ENCODE results near the gene KIF5B.
"Not testable (repeated sequence)": the region's sequence is repeated elsewhere in the genome, so short reads cannot be mapped to it uniquely, and the experiment has no call there.

Gene KIF5B

DNA sequence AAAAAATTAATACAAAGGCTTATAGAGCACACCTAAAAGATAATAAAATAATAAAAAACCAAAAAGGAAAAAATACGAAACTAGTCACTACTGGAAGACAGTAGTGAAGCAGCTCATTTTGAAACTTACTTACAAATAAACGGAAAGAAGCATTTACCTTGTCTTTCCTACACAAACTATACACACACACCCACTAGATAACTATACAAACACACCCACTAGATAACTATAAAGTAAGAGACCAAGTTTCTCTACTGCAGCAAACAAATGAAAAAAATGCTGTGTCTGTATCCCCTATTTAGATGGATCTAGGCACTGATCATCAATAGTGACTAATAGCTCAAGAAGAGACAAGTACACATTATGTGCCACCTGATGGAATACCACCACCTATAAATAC lies 49.2 kb downstream of the KIF5B start:
- DNase-seq (ENCODE audit: low read depth), result no peak

- DNase-seq (ENCODE audit: low read depth), result peak; percentile 21
These were observed 51.2 kb downstream of the KIF5B start for GRCh38 chr10:32005050-32005449.

GRCh38 chr10:32004161-32004591 lies 52.0 kb downstream of the KIF5B start:
- DNase-seq (ENCODE audit: low read depth), result no peak

DNA sequence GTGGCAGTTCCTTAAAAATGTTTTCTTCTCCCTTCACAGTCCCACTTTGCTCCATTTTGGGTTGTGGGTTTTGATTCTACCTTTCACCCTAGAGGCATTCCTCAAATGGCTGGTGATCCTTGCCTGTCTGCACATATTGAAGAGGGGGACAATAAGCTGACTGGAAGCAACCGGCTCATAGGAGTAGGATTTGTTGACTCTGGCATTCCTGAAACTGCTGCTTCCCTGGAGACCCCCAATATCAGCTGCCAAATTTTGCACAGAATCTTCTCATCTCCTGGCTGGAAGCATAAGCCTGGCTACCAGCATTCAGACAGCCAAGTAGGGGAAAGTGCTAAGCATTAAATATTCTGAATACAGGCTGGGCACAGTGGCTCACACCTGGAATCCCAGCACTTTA lies 53.7 kb downstream of the KIF5B start:
- no peak for DNase-seq (ENCODE audit: low read depth)

DNA sequence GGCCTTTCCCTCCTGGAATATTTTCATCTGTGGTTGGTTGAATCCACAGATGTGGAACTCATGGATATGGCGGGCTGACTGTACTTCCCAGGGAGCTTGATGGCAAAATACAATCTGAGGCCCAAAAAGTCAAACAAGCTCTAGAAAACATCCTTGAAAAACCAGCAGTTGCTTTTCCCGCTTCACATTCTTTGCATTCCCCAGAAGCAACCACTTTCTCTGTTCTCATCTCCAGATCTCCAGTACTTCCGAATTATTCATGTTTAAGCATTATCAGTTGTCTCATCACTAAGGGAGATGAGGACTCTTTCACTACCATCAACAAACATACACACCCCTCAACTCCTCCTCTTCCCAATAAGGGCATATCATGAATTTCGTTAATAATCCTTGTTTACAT lies 55.3 kb downstream of the KIF5B start:
- DNase-seq (ENCODE audit: low read depth), result no peak

DNA sequence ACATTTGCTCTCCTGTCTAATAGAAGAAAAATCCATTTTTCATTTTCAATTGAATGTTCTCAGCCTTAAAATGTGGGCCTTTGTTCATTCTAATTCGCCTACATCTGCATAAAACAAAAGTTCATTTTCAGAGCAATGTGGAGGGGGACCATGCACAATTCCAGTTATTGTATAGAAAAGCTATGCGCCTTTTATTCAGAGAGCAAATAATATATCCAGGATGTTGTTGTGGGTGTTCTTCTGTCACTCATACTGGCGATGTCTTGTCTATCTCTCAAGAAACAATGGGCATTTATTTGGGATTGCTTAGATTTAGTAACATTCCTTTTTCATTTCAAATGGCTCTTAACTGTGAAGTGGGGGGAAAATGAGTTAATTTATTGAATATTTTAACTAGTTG lies 56.4 kb downstream of the KIF5B start:
- no peak for DNase-seq (ENCODE audit: low read depth)

DNA sequence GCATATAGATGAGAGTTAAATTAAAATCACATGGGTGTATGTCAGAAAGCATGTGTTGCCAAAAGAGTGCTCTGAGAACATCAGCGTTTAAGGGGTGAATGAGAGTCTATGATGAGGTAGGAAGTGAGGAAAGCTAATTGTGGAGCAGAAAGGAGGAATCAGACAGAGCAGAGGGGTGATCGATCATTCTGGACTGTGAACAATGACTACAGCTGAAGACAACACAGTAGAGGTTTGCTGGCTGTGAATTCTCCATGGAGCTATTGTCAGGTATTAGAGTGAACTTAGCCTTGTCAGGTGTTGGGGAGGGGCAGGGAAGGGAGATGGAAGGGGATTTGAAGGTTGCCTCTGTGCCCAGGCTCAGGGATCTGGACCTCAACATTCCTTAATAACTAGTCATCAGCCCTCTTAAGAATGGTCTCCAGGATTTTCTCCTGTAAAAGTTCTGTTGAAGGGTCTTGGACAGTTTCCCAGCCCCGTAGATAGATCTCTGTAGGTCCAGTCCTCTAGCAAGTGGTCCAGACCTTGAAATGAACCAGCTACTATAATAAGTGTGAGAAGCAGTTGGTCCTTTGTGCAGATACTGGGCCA lies 57.1 kb downstream of the KIF5B start:
- DNase-seq (ENCODE audit: low read depth), result no peak

DNA sequence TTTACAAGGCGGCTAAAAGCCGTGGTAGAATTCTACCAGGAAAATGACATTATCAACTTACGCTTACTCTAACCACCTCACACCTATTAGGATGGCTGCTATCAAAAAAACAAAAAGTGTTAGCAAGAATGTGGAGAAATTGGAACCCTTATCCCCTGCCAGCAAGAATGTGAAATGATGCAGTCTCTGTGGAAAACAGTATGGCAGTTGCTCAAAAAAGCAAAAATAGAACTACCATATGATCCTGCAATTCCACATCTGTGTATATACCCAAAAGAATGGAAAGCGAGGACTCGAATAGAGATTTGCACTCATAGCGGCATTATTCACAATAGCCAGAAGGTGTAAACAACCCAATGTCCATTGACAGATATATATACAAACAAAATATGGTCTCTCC lies 61.3 kb downstream of the KIF5B start:
- DNase-seq (ENCODE audit: low read depth), result no peak

- DNase-seq (ENCODE audit: low read depth), result no peak
These were observed 65.3 kb downstream of the KIF5B start for GRCh38 chr10:31990937-31991336.

DNA sequence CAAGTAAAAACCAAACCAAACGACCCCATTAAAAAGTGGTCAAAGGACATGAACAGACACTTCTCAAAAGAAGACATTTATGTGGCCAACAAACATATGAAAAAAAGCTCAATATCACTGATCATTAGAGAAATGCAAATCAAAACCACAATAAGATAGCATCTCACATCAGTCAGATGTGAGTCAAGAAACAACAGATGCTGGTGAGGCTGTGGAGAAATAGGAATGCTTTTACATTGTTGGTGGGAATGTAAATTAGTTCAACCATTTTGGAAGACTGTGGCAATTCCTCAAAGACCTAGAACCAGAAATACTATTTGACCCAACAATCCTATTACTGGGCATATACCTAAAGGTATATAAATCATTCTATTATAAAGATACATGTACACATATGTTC lies 68.4 kb downstream of the KIF5B start:
- not testable (repeated sequence) for DNase-seq (ENCODE audit: low read depth)

GRCh38 chr10:31982111-31982510 lies 74.1 kb downstream of the KIF5B start:
- DNase-seq (ENCODE audit: low read depth), result no peak

DNA sequence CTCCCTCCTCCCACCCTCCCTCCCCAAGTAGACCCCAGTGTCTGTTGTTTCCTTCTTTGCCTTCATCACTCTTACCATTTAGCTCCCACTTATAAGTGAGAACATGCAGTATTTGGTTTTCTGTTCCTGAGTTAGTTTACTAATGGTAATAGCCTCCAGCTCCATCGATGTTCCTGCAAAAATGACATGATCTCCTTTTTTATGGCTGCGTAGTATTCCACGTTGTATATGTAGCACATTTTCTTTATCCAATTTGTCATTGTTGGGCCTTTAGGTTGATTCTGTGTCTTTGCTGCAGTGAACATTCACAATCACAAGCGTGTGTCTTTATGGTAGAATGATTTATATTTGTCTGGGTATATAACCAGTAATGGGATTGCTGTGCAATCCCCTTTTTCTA lies 75.8 kb downstream of the KIF5B start:
- DNase-seq (ENCODE audit: low read depth), result no peak

DNA sequence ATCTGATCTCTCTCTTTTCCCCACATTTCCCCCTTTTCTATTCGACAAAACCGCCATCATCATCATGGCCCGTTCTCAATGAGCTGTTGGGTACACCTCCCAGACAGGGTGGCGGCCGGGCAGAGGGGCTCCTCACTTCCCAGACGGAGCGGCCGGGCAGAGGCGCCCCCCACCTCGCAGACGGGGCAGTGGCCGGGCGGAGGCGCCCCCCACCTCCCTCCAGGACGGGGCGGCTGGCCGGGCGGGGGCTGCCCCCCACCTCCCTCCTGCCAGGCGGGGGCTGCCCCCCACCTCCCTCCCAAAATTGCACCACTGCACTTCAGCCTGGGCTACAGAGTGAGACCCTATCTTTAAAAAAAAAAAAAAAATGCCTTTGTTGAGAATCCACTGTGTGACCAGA lies 77.2 kb downstream of the KIF5B start:
- DNase-seq (ENCODE audit: low read depth), result not testable (repeated sequence)

DNA sequence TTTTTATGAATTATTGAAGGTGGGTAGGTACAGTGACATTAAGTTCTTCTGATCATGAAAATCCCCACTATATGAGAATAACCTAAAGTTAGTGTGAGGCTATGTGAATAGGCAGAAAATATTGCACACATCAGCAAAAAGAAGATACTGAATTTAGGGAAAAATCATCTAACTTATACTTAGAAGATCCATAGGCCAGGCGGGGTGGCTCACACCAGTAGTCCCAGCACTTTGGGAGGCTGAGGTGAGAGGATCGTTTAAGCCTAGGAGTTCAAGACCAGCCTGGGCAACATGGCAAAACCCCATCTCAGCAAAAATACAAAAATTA lies 78.1 kb downstream of the KIF5B start:
- DNase-seq (ENCODE audit: low read depth), result no peak

DNA sequence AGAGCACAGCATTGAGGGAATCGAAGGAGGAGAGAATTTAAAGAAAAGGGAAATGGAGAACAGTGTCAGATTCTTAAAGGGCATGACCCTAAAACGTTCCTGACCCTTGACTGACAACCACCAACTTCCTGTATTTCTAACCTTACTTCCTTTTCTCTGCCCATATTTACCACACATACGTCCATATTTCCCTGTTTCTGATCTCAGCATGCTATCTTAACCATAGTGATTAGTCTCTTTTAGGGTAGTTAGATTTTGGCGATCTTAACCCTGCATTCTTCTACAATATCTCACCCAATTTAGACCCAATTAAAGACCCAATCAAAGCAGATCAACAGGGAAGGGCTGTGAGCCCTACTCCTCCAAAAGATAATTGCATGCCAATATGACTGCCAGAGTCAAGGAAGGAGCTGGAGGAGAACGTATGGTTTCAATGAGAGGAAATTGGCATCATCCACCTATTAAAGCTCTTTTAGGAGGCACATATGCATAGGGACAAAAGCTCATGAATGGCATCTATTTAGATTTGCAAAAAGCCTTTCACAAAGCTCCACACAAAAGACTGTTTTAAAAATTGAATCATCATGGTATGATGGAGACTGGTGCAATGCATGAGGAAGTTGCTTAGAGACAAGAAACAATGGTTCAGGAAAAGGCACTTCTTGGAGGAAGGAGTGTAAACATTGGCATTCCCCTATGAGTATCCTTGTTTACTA lies 78.6 kb downstream of the KIF5B start:
- no peak for DNase-seq (ENCODE audit: low read depth)

- DNase-seq (ENCODE audit: low read depth), result no peak
These were observed 81.0 kb downstream of the KIF5B start for GRCh38 chr10:31975157-31975765.

DNA sequence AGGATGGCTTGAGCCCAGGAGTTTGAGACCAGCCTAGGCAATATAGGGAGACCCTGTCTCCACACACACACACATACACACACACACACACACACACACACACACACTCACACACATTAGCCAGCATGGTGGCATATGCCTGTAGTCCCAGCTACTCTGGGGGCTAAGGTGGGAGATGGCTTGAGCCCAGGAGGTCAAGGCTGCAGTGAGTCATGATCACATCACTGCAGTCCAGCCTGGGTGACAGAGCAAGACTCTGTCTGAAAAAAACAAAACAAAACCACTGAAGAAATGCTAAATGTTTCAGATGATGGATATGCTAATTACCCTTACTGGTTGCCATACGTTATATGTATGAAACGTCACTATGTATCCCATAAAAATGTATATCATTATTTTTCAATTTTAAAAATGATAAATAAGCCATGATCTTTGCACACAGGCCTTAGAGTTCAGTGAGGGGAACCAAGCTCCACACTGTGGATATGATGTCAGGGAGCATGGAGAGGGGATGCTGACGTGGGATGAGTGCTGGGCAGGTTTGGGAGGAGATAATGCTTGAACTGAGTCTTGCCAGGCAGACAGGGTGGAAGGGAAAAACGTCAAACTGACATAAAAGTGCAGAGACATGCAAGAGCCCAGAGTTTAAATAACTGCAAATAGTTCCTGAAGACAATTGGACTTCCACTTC lies 81.6 kb downstream of the KIF5B start:
- no peak for DNase-seq (ENCODE audit: low read depth)

DNA sequence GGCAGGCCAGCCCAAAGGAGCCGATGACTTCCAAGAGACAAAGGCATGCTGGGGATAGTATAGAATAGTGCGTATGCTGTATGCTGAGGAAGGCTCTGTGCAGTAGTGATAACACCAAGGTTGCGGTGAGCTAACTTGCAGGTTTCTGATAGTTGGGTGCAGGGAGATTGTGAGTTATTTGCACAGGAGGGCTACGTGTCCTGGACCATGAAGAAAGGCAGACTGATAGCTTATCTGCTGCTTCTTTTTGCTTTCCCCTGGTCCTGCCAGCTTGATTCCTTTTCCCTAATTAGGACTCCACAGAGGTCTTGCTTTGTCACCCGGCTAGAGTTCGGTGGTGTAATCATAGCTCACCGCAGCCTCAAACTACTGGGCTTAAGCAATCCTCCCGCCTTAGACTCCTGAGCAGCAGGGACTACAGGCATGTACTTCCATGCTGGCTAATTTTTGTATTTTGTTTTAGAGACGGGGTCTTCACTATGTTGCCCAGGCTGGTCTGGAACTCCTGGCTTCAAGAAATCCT lies 83.6 kb downstream of the KIF5B start:
- DNase-seq (ENCODE audit: low read depth), result no peak

DNA sequence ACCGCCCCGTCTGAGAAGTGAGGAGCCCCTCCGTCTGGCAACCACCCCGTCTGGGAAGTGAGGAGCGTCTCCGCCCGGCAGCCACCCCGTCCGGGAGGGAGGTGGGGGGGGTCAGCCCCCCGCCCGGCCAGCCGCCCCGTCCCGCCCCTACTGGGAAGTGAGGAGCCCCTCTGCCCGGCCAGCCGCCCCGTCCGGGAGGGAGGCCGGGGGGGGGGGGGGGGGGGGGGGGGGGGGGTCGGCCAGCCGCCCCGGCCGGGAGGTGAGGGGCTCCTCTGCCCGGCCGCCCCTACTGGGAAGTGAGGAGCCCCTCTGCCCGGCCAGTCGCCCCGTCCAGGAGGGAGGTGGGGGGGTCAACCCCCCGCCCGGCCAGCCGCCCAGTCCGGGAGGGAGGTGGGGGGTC lies 86.4 kb downstream of the KIF5B start:
- DNase-seq (ENCODE audit: low read depth), result not testable (repeated sequence)

DNA sequence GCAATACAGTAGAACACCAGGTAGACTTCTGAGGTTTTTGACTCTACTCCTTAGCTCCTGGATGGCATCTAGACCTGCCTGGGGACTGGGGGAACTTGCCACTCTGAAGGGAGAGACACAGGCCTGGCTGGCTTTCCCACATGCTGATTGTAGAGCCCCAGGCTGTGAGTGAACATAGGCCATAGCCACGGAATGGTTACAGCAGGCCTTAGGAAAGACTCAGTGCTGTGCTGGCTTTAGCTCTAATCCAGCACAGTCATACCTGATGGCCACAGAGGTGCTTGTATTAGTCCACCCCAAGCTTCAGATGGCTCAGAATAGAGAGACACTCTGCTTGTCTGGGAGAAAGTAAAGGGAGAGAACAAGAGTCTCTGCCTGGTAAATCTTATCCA lies 92.6 kb downstream of the KIF5B start:
- DNase-seq (ENCODE audit: low read depth), result no peak

- DNase-seq (ENCODE audit: low read depth), result no peak
These were observed 93.2 kb downstream of the KIF5B start for GRCh38 chr10:31962826-31963588.
